NCI-H69 (cell line): ENCODE results near the gene GRK2.
"Not testable (repeated sequence)": the region's sequence is repeated elsewhere in the genome, so short reads cannot be mapped to it uniquely, and the experiment has no call there.

ENCODE experiments used
- DNase-seq: peaks from one replicate; lab custom pipeline; 2025; lab: John Stamatoyannopoulos, UW

The GRK2 gene

DNA sequence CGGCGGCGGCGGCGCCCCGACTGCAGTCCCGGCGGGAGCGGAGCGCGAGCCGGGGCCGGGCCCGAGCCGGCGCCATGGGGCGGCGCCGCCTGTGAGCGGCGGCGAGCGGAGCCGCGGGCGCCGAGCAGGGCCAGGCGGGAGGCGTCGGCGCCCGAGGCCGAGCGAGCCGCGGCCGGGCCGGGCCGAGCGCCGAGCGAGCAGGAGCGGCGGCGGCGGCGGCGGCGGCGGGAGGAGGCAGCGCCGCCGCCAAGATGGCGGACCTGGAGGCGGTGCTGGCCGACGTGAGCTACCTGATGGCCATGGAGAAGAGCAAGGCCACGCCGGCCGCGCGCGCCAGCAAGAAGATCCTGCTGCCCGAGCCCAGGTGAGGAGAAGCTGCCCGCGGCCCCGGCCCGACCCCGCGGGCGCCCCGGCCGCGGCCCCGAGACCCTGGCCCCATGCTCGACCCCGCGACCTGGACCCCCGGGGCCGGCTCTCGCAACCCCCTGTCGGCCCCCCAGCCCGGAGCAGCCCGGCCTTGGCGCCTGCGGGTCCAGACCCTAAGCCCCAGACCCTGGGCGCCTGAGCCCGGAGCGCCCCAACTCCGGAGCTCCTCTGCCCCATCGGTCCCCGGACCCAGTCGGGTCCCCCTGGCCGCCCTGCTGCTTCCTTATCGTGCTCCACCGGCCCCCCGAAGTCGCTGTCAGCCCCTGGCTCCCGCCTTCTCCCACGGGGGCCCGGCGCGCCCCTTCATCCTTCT, at the start of gene GRK2:
Gene GRK2 (plus strand): TSS at position 25 of the 739 bp plus-strand sequence. CDS start 227 bp downstream, at position 252.
- DNase-seq: peak; percentile 78

DNA sequence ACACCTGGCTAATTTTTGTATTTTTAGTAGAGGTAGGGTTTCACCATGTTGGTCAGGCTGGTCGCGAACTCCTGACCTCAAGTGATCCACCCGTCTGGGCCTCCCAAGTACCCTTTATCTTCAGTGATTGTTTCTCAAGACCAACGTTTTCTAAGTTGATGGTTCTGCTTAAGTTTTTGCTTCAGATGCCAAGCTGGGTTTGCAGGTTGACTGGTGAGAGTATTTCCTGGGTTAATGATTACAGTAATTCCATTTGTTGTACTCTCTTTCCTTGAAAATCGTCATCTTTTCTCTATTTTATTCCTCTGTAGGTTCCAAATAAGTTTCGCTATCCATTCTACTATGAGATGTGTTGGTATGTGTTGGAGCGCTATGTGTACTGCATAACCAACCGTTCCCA, 38.5 kb upstream of the GRK2 start:
- no peak for DNase-seq

DNA sequence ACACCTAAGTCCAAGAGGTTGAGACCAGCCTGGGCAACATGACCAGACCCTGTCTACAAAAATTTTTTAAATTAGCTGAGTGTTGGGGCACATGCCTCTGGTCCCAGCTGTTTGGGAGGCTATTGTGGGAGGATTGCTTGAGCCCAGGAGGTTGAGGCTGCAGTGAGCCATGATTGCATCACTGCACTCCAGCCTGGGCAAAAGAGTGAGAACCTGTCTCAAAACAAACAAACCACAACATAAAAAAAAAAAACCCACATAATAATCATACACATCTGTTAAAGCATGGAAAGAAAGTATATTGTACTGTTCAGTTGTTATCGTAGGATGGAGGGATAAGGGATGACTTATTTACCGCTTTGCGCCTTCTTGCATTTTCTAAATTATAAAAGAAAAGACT, 35.9 kb upstream of the GRK2 start:
- DNase-seq: no peak

DNA sequence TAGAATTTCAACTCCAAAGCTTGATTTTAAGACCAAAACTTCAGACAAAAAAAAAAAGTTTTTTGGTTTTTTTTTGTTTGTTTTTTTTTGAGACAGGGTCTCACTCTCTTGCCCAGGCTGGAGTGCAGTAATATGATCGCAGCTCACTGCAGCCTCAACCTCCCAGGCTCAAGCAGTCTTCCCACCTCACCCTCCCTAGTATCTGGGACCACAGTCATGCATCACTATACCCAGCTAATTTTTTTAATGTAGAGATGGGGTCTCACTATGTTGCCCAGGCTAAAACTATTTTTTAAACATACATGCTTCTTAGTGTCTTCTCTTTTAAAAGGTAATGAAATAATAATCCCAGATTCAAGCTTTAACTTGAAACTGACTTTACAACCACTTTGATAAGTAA, 35.4 kb upstream of the GRK2 start:
- DNase-seq: no peak

DNA sequence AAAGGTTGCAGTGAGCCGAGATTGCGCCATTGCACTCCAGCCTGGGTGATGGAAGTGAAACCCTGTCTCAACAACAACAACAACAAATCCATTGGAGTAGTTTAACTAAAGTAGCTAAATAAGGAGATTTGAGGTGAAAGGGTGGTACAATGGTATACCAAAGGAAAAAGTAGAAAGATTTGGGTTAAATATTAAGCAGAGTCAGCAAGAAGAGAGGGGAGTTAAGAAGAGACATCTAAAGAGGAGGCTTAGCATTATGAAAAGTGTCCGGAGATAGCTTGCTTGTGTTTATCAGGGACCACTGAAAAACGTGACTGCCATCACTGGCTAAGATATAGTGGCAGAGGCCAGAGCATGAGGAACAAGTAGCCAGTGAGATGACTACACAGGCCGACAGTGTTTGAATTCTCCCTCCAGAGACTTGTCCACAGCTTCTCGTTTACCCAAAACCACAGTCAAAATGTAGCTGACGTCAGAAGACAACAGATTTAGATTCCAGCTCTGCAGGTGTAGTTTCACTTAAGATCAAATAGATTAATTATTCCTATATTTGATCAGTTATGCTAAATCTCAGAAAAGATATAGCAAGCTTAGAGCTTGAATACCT, 32.6 kb upstream of the GRK2 start:
- DNase-seq: no peak

DNA sequence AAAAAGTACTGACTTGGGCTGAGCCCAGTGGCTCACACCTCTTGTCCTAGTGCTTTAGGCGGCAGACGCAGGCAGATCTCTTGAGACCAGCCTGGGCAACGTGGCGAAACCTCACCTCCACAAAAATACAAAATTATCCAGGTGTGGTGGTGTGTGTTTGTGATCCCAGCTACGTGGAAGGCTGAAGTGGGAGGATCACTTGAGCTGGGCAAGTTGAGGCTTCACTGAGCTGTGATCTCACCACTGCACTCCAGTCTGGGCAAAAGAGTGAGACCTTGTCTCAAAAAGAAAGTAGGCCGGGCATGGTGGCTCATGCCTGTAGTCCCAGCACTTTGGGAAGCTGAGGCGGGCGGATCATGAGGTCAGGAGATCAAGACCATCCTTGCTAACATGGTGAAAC, 31.7 kb upstream of the GRK2 start:
- DNase-seq: not testable (repeated sequence)

DNA sequence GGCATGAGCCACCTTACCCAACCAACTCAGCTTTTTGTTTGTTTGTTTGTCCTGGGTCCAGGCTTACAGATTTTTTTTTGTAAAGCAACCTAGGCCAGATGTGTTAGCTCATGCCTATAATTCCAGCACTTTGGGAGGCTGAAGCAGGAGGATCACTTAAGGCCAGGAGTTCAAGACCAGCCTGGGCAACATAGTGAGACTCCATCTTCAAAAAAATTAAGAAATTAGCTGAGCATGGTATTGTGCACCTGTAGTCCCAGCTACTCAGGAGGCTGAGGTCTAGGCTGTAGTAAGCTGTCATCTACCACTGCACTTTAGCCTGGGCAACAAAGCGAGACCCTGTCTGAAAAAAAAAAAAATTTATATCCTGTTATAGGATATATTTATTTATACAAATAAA, 28.7 kb upstream of the GRK2 start:
- no peak for DNase-seq

DNA sequence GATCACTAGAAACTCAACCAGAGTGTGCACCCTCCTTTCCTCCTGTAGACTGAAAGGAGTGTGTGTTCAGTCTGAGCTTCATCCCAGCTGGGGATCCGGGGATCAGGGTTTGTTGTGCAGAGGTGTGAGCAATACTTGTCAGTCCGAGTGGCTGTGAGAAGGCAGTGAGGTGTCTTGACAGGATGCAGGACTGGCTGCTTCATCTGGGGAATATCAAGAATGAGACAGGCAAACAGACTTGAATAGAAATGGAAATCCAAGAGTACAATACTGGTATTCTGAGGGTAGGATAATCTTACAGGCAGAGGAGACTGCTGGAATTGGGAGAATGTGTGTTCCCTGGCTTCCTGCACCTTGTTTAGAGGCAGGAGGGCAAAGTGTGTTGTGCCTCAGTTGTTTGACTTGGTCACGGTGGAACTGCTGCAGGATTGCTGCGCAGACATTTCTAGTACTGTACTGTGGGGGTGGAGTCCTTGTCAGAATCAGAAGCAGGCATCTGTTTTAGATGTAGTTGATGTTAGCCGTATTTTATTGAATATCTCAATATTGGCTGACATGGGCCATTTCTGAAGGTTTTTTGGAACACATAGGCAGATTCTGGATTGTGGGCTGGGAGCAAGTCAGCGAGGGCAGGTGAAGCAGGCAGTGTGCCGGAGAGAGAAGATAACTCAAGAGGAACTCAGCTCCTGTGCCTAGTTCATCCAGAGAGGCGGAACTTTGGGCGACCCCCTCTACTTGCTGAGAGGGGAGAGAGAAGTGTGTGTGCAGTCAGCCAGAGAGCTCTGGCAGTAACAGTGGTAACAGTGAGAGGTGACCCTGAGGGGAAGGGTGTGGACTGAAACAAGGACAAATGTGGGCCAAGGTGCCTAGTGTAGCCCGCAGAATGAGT, 27.1 kb upstream of the GRK2 start:
- DNase-seq: no peak

DNA sequence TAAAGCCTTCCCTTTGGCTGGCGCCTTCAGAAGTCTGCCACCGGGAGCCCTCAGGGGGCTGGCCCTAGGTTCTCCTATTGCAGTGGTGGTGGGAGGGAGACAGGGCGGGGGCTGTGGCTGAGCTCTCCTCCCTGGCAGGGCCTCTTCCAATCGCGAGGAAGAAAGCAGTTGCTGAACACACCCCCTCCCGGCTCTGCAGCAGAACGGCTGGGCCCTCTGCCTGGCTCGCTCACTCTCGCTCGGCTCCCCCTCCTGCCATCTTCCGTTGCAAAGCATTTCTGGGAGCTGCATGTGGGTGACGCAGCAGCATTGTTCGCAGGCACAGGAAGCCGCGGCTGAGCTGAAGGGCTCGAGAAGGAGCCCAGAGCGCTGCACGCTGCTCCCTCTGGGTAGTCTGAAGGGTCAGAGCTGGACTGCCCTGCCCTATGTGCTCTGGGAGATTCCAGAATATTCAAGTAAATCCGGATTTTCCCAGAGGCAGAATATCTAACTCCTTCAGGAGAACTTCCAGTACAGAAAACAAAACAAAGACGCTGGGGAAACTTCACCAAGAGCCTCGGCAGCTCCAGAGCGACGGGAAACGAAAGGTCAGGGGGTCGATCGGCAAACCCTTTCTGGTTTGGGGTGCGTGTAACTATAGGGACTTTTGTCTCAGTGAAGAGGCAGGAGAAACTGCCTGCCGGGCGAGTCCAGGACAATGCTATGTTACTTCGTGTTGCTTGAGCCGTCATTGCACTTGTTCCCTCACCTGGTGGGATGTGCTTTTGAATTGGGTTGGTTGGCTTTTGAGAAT, 26.3 kb upstream of the GRK2 start:
- DNase-seq: peak; percentile 99

DNA sequence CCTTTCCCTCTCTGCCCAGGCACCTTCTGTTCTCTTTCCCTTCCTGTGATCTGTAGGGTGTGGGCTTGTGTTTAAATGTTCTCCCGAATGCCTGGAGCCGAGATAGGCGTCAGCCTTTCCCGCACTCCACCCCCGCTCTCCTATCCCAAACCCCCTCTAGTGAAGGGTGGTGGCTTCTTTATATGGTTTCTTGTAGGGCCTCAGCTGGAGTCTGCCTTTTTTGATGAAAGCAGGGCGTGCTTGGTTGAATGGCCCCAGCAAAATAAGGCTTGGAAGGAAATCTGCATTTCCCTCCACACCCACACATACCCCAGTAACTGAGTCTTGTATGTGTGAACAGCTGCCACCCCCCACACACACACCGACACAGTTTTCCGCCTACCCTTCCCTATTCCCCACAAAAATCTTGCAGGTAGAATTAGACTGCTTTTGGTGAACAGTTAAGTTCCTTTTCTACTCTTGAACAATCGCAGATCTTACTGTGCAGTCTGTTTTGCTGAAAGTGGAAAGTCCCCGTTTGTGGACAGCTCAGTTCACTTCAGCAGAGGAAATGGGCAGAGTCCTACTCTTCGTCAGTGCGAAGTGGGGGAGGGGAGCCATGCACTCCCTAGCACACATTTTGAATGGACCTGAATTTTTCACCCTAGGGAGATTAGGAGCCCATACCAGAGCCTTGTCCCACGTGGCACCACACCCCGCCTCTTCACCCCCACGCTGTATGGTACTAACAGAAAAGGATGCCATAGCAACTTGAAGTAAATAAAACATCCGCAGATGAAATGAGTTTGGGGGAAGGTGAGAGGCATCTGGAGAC, 25.5 kb upstream of the GRK2 start:
- peak; percentile 76 for DNase-seq

DNA sequence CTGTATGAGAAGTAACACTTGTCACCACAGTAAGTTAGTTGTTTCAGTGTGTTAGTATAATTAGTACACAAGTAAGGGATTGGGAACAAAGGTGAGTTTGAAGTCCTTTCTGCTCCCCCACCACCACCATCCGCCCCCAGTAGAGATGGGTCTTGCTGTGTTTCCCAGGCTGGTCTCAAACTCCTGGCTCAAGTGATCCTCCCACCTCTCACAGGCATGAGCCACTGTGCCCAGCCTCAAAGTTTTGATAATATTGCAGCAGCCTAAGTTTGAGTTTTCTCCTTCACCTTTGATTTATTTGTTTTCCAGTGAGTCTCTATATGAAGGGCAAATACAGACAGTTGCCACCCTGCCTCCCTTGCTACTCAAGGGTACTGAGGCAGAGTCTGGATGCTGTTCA, 23.7 kb upstream of the GRK2 start:
- DNase-seq: no peak

DNA sequence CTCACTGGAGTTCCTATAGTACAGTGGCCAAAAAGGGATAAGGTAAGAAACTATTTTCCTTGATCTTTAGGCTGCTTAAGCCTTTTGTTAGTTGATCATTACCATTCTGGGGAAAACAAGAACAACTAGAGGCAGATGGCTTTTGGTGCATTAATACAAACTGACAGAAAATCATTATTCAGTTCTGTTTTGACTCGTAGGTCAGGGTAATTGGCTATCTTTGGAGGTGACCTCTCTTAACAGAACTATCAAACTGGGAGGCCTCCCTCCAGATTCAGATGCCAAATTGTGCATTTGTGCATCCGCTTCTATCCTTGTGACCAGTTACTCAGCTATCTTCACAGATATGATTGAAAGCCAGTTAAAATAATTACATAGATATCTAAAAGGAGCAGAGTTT, 23.2 kb upstream of the GRK2 start:
- no peak for DNase-seq

DNA sequence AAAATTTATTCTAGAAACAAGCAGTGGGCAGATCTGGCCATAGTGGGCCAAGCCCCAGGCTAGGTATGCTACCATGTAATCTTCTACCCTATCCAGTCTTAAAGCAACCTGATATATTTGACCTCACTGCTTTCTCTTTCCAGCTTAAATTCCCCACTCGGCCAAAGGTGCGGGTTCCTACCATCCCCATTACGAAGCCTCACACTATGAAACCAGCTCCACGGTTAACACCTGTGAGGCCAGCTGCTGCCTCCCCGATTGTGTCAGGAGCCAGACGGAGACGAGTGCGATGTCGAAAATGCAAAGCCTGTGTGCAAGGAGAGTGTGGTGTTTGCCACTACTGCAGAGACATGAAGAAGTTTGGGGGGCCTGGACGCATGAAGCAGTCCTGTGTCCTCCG, 21.2 kb upstream of the GRK2 start:
- DNase-seq: no peak

DNA sequence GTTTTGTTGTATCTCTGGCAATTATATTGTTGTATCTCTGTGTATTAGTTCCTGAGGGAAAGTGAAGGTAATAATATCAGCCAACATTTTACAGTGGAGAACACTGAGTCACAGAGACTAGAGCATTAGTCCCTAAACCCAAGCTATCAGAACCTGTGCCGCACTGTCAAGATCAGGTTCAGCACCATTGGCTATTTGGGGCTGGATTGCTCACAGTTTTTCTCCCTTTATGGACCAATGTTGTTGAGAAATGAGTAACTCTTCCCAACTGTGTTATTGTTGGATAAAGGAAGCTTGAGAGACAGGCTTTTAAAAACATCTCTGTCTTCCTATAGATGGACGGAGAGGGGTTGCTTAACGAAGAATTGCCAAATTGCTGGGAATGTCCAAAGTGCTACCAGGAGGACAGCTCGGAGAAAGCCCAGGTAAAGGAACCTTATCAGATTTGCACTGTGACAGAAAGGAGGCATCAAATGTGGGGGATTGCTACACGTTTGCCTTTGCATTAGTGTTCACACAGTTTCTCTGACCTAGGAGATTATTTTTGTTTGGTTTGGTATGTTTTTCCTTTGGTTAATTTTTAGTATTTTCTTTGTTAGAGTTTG, 18.2 kb upstream of the GRK2 start:
- DNase-seq: no peak

DNA sequence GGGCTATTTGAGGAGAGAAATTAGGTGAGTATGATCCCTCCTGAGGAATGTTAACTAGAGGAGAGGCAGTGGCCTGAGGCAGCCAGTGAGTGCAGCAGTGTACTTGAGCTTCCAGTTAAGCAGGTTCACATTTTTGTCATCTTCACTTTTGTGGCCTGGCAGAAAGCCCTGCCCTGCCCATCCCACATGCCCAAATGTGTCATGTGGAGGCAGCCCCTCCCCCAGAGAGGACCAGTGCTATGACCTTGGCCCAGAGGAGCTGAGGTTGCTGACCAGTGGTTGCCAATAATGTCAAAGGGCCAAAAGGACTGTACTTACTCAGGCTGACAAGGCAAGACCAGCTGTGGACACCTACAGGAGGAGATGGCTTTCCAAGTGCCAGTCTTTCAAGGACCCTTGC, 17.6 kb upstream of the GRK2 start:
- DNase-seq: no peak

DNA sequence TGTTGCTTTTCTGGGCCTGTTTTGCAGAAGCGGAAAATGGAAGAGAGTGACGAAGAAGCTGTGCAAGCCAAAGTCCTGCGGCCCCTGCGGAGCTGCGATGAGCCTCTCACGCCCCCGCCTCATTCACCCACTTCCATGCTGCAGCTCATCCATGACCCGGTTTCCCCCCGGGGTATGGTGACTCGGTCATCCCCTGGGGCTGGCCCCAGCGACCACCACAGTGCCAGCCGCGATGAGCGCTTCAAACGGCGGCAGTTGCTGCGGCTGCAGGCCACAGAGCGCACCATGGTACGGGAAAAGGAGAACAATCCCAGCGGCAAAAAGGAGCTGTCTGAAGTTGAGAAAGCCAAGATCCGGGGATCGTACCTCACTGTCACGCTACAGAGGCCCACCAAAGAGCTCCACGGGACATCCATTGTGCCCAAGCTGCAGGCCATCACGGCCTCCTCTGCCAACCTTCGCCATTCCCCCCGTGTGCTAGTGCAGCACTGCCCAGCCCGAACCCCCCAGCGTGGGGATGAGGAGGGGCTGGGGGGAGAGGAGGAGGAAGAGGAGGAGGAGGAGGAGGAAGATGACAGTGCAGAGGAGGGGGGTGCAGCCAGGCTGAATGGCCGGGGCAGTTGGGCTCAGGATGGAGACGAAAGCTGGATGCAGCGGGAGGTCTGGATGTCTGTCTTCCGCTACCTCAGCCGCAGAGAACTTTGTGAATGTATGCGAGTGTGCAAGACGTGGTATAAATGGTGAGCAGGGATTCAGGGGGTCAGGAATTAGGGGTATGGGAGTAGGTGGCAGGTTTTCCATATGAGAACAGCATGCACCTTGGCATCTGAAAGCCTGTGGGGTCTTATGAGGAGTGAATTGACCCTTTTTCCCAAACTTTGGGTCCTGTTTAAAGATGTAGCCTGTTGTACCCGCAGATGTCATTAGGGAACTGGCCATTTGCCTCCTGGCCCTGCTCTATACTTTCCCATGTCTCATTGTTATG, 15.9 kb upstream of the GRK2 start:
- no peak for DNase-seq

DNA sequence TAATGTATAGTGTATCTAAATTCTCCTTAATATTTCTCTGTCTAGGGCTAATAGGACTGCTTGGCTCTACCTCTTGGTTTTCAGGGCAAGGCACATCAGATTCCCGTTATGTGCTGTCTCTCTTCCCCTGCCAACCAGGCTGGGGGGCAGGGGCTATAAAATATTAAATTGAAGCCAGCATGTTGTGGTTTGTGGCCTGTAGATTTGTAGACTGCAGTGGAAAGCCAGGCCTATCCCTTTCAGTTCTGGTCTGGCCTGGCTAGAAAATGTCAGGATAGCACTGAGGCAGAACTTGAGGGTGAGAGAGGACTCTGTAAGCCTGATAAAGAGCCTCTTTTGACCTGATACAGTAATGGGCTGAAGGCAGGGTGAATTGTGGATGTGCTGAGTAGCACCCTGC, 14.4 kb upstream of the GRK2 start:
- DNase-seq: no peak

DNA sequence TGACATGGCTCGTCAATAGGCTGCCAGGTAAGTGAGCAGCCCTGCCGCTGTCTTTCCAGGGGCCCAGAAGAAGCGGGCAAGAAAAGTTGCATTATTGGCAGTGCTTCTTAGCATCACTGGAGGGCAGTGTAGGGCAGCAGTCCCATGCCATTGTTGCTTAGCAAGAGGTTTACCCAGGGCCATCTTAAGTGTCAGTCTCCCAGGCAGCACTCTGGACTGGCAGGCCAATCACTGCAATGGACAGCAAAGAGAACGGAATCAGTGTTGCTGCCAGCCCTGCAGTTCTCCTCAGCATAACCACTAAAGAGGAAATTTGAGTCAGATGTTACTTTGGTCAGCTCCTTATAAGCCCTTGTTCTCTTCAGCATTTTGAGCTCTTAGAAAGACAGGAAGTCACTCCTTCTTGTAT, 13.4 kb upstream of the GRK2 start:
- peak; percentile 39 for DNase-seq

DNA sequence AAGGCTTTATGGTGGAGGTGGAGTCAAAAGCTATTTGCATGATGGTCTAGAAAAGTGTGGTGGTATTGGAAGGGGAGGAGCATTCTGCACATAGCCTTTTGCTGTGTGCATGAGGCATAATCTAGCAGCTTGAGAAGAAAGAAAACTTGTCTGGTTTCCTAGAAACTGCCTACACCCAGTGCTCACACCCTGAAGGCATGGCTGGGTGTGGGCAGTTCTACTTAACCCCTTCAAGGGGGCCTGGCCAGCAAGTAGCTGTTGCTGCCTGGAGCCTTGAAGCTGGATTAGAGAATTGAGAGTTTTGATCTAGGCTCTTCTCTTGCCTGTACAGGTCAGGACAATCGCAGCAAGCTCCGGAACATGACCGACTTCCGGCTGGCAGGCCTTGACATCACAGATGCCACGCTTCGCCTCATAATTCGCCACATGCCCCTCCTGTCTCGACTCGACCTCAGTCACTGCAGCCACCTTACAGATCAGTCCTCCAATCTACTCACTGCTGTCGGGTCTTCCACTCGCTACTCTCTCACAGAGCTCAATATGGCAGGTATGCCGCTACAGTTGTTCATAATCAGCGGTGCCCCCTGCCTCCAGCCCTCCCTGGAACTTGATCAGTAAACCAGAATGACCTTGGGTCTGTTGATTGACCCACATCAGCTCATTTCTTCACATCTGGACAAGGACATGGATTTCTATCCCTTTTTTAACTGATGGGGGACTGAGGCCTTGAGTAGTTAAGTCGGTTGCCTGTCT, 12.2 kb upstream of the GRK2 start:
- DNase-seq: no peak
